DMS 273 (cell line): ENCODE results near the gene SOAT1.
"Not testable (repeated sequence)": the region's sequence is repeated elsewhere in the genome, so short reads cannot be mapped to it uniquely, and the experiment has no call there.

Experiments used
- DNase-seq: peaks from one replicate; lab custom pipeline; 2025; ENCODE audit not compliant: unreplicated experiment; lab: John Stamatoyannopoulos, UW

SOAT1 gene

DNA sequence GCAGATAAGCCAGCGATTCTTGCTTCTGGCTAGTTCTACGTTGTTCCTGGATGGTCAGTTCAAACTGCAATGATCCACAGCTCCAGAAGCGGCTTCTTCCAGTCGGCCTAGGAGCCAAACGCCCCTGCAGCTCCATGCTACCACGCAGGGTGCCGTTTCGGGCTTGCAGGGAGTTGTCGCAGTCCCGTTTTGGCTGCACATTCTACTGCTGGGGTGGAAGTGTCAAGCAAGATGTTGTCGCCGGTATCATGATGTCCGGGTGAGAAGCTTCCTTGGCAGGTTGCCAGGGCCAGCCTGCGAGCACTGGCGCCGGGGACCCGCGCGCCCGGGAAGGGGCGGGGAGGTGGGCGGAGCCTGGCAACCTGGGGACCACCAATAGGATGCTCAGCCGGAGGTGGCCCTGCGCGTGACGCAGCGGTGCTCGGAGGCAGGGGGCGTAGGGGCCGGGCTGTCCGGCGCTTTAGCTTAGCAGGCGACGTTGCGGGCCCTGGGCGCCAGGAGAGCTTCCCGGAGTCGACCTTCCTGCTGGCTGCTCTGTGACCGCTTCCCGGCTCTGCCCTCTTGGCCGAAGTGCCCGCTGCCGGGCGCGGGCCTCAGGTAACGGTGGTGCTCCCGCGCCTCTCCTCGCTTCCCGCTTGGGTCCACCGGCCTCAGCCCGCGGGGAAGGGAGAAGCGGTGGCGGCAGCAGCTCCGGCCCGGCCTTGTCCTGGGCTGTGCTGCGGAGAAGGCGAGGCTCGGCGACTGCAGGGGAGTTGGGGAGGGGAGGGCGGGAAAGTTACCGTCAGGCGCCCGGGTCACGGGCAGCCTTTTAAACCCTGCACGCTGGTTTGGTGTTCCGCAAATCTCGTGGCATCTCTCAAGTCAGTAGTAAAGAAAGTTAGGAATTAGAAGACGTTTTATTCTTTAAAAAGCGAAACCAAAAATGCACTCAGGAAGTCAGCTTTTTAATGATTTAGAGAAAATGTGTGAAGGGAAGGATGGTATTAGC is at the start of gene SOAT1:
Gene SOAT1, plus strand, starts transcription at position 458 of the 988 bp plus-strand sequence. CDS start 8,888 bp downstream, outside the sequence.
- DNase-seq = peak; percentile 96

DNA sequence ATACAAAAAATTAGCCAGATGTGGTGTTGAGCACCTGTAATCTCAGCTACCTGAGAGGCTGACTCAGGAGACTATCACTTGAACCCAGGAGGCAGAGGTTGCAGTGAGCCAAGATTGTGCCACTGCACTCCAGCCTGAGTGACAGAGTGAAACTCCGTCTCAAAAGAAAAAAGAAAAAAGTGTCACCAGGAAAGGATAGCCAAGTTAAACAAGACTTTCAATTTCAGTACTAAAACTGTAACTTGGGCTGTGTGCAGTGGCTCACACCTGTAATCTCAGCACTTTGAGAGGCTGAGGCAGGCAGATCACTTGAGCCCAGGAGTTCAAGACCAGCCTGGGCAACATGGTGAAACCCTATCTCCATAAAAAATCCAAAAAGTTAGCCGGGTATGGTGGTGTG is 48.2 kb upstream of the SOAT1 start:
- DNase-seq = not testable (repeated sequence)

DNA sequence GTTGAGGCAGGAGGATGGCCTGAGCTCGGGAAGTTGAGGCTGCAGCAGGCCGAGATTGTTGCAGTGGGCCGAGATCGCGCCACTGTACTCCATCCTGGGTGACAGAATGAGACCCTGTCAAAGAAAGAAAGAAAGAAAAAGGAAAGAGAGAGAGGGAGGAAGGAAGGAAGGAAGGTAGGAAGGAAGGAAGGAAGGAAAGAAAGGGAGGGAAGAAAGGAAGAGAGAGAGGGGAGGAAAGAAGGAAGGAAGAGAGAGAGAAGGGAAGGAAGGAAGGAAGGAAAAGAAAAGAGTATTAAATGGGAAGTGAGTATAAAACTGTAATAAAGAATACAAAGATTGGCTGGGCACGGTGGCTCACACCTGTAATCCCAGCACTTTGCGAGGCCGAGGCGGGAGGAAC is 45.7 kb upstream of the SOAT1 start:
- DNase-seq = no peak

DNA sequence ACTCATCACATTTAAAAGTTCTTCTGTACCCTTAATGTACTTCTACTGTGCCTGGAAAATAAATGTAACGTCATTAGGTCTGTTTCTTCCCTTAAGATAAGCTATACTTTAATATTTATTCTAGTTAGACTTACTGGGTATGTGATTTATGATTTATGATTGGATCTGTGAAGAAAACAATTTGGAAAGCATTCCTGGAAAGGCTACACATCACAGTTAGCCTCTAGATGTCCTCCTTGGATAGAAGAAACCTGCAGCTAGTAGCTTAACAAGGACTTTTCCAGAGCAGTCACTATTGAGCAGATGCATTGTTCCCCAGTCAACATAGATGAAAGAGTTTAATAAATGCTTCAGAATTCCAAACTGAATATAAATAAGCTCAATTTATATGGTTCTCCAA is 41.9 kb upstream of the SOAT1 start:
- peak; percentile 57 for DNase-seq

GRCh38 chr1:179252606-179253005 is 41.0 kb upstream of the SOAT1 start:
- DNase-seq = no peak

DNA sequence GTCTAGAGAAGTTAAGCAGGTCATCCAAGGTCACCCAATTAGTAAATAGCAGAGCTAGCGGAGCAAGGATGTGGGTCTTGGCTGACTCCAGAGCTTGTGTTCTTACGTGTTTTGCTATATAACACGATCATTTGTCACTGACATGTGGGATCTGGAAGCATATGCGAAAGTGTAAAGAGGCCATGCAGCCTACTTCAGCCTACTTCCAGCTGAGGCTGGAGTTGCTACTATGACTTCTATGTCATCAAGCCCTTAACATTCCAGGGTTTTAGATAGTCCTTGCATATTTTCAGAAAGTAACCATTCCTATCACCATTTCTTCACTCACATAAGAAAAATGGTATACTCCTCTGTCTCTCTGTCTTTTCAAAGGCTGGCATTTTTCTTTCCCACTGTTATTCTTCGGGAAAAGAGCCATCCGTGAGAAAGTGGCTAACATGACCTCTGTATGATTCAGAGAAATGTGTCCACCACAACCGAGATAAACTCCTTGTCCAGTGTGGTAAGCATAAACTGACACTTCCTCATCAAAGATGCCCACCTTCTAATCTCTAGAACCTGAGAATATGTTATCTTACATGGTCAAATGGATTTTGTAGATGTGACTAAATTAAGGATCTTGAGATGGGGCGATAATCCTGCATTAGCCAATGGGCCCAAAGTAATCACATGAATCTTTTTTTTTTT is 40.2 kb upstream of the SOAT1 start:
- no peak for DNase-seq

DNA sequence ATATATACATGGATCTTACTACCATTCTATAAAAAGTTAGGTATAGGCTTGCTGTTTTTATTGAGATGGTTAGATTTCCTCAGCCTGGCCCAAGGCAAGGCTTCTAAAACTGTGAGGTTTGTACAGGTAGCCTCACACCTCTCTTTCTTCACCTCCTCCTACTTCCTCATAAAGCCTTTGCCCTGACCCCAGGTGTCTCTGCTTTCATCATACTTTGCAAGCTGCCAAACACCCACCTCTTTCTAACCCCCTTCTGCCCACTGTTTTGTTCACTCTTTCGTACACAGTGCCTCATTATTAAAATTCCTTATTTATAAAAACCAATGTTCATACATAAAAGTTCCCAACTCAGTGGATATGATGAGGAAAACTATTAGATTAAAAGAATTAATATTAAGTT is 31.4 kb upstream of the SOAT1 start:
- DNase-seq = no peak

GRCh38 chr1:179263121-179263520 is 30.5 kb upstream of the SOAT1 start:
- DNase-seq = no peak

GRCh38 chr1:179264507-179264906 is 29.1 kb upstream of the SOAT1 start:
- DNase-seq = no peak

- DNase-seq = no peak
These were observed 24.5 kb upstream of the SOAT1 start for GRCh38 chr1:179269071-179269470.

- not testable (repeated sequence) for DNase-seq
These were observed 19.2 kb upstream of the SOAT1 start for GRCh38 chr1:179274424-179274823.

DNA sequence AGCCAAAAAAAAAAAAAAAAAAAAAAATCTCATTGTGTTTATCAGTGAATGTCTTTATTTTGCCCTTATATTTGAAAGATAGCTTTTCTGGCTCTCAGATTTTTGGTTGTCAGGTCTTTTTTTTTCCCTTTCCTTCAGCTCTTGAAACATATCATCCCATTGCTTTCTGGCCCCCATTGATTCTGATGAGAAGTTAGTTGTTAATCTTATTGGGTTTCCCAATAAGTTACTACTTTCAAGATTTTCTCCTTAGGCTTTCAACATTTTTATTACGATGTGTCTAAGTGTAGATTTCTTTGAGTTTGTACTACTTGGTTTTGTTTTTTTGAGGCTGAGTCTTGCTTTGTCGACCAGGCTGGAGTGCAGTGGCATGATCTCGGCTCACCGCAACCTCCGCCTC is 14.7 kb upstream of the SOAT1 start:
- no peak for DNase-seq

GRCh38 chr1:179283992-179284391 is 9.6 kb upstream of the SOAT1 start:
- DNase-seq = no peak

- DNase-seq = no peak
These were observed 5.7 kb upstream of the SOAT1 start for GRCh38 chr1:179287946-179288345.

- no peak for DNase-seq
These were observed 4.6 kb upstream of the SOAT1 start for GRCh38 chr1:179288977-179289376.

DNA sequence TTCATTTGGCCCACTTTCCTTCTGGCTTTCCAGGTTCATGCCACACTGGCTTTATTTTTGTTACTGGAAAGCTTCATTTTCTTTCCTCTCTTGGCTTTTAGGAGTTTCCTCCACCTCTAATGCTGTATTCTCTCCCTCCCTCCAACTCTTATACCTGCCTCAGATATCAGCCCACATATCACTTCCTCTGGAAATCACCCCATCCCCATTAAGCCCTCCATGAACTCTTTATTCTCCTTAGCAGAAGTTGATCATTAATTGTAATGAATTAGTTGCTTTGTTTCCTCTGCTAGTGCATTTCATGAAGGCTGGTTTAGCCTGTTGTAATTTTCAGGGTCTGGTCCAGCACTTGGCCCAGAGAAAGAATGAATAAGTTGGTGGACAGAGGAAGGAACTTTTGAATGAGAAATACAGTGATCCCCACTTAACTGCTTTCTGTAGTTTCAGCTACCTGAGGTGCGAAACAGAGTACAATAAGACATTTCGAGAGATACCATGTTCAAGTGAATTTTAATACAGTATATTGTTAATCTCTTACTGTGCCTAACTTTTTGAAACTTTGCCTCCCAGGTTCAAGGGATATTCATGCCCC is 1.7 kb downstream of the SOAT1 start:
- no peak for DNase-seq

- DNase-seq = no peak
These were observed 2.9 kb downstream of the SOAT1 start for GRCh38 chr1:179296356-179297104.

GRCh38 chr1:179297105-179297378 is 3.4 kb downstream of the SOAT1 start:
- DNase-seq = no peak

- no peak for DNase-seq
These were observed 5.4 kb downstream of the SOAT1 start for GRCh38 chr1:179298952-179299351.

DNA sequence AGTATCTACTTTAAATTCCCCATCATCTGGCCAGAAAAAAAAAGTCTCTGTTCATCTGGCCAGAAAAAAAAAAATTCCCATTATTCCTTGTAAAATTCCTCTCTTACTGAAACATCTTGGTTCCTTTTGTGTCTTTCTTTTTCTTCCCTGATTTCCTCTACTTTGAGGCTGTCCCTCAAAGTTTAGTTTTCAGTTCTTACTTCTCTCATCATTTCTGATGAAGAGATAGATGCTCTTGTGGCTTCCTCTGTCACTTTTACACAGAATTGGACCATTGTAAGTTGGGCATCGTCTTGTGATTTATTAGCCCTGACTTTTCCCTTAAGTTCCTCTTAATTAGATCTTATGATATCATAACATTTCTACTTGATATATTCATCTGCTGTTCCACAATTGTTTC is 6.5 kb downstream of the SOAT1 start:
- DNase-seq = no peak

- no peak for DNase-seq
These were observed 8.5 kb downstream of the SOAT1 start for GRCh38 chr1:179302070-179302469.
